ENCODE measurements around the gene MAFB. TPM values are rescaled to one million over a fixed set of nuclear protein-coding genes. Genes with fewer than 3 reads are reported as not detected.

The MAFB gene
- polyA plus RNA-seq, 1 donor (not counting 4 experiments of a cell fraction or from before 2014, with no cell fraction given), result 1.7 TPM

DNA sequence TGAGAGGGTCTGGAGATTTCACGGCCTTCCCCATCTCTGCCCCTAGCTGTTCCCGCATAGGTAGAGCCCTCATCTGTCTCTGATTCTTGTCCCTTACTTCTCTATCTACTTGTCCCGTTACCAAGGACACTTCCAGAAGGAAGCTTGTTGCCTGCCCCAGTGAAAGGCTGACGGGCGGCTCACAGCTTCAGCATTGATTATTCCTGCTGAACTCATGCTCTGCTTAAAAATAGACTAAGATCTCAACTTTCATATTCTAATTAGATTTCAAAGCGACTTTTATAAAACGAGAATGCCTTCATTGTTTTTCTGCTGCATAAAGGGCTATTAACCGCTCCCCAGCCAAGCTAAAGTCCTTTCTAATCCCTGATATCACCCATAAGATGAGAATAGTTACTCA, 31.1 kb upstream of the MAFB start:
- Histone ChIP-seq H4K20me1 (ENCODE audit: control insufficient read depth, extremely low read depth, insufficient read depth, low read length) (no peaks in the 10 kb centered on the region), H3K9ac (ENCODE audit: control insufficient read depth, extremely low read depth, insufficient read depth, low read length) (no peak overlapping the region), H3K4me1 (ENCODE audit: control insufficient read depth, extremely low read depth, insufficient read depth, low read length) (peaks cover 7% of the 10 kb centered on the region), H3K27me3 (ENCODE audit: control insufficient read depth, extremely low read depth, insufficient read depth, low read length) (no peaks in the 10 kb centered on the region), H3K4me2 (ENCODE audit: control insufficient read depth, extremely low read depth, insufficient read depth, low read depth, low read length) (no peak overlapping the region), H3K27ac (ENCODE audit: control insufficient read depth, insufficient read depth, low read length) (no peak overlapping the region), H3K4me3 (ENCODE audit: control insufficient read depth in 2 of 3, extremely low read depth in 1 of 3, insufficient read depth in 2 of 3, low read depth in 1 of 3, low read length in 3 of 3) (no peak overlapping the region), H3K9me1 (ENCODE audit: control insufficient read depth, extremely low read depth, insufficient read depth, low read length) (no peaks in the 10 kb centered on the region), H3K9me3 (ENCODE audit: control insufficient read depth, low read depth, low read length) (no peaks in the 10 kb centered on the region), H3K79me2 (ENCODE audit: control insufficient read depth, insufficient read depth, low read length) (no peaks in the 10 kb centered on the region), H2AFZ (ENCODE audit: control insufficient read depth, low read length) (no peak overlapping the region), H3K36me3 (ENCODE audit: control insufficient read depth in 2 of 2, extremely low read depth in 1 of 2, insufficient read depth in 2 of 2, low read length in 2 of 2) (no peaks in the 10 kb centered on the region)
- no peak for DNase-seq (ENCODE audit: low read depth, low spot score)
- dilution Hi-C loops (cut with MboI; ENCODE audit: extremely low pct_ligation_motif_present, low sequenced_read_pairs), result no loop called here
- no peak for FAIRE-seq
- TF ChIP-seq, protein P1, sequence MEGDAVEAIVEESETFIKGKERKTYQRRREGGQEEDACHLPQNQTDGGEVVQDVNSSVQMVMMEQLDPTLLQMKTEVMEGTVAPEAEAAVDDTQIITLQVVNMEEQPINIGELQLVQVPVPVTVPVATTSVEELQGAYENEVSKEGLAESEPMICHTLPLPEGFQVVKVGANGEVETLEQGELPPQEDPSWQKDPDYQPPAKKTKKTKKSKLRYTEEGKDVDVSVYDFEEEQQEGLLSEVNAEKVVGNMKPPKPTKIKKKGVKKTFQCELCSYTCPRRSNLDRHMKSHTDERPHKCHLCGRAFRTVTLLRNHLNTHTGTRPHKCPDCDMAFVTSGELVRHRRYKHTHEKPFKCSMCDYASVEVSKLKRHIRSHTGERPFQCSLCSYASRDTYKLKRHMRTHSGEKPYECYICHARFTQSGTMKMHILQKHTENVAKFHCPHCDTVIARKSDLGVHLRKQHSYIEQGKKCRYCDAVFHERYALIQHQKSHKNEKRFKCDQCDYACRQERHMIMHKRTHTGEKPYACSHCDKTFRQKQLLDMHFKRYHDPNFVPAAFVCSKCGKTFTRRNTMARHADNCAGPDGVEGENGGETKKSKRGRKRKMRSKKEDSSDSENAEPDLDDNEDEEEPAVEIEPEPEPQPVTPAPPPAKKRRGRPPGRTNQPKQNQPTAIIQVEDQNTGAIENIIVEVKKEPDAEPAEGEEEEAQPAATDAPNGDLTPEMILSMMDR (optimal IDR thresholded peaks at IDR 0.05 in 1 of 3, IDR thresholded peaks at IDR 0.05 in 1 of 3, conservative IDR thresholded peaks at IDR 0.05 in 1 of 3; ENCODE audit: extremely low read depth in 1 of 3, insufficient read depth in 2 of 3, low read length in 3 of 3), result no peak
- no peak for TF ChIP-seq EZH2 (IDR thresholded peaks at IDR 0.05; ENCODE audit: low read length)

- H4K20me1 ChIP-seq (ENCODE audit: control insufficient read depth, extremely low read depth, insufficient read depth, low read length), result no peaks in the 10 kb centered on the region
- no peaks in the 10 kb centered on the region for H3K27me3 ChIP-seq (ENCODE audit: control insufficient read depth, extremely low read depth, insufficient read depth, low read length)
- H3K4me3 ChIP-seq (ENCODE audit: control insufficient read depth in 2 of 3, extremely low read depth in 1 of 3, insufficient read depth in 2 of 3, low read depth in 1 of 3, low read length in 3 of 3), result no peak overlapping the region
- no peaks in the 10 kb centered on the region for H3K9me3 ChIP-seq (ENCODE audit: control insufficient read depth, low read depth, low read length)
- FAIRE-seq, result no peak
- no peak overlapping the region for H2AFZ ChIP-seq (ENCODE audit: control insufficient read depth, low read length)
- no peak overlapping the region for H3K9ac ChIP-seq (ENCODE audit: control insufficient read depth, extremely low read depth, insufficient read depth, low read length)
- H3K4me2 ChIP-seq (ENCODE audit: control insufficient read depth, extremely low read depth, insufficient read depth, low read depth, low read length), result no peak overlapping the region
- no peak overlapping the region for H3K27ac ChIP-seq (ENCODE audit: control insufficient read depth, insufficient read depth, low read length)
- no peak for DNase-seq (ENCODE audit: low read depth, low spot score)
- no peaks in the 10 kb centered on the region for H3K36me3 ChIP-seq (ENCODE audit: control insufficient read depth in 2 of 2, extremely low read depth in 1 of 2, insufficient read depth in 2 of 2, low read length in 2 of 2)
- H3K79me2 ChIP-seq (ENCODE audit: control insufficient read depth, insufficient read depth, low read length), result no peaks in the 10 kb centered on the region
- TF ChIP-seq, protein P1 (optimal IDR thresholded peaks at IDR 0.05 in 1 of 3, IDR thresholded peaks at IDR 0.05 in 1 of 3, conservative IDR thresholded peaks at IDR 0.05 in 1 of 3; ENCODE audit: extremely low read depth in 1 of 3, insufficient read depth in 2 of 3, low read length in 3 of 3), result no peak
- TF ChIP-seq EZH2 (IDR thresholded peaks at IDR 0.05; ENCODE audit: low read length), result no peak
- dilution Hi-C loops (cut with MboI; ENCODE audit: extremely low pct_ligation_motif_present, low sequenced_read_pairs), result no loop called here
- no peaks in the 10 kb centered on the region for H3K9me1 ChIP-seq (ENCODE audit: control insufficient read depth, extremely low read depth, insufficient read depth, low read length)
- H3K4me1 ChIP-seq (ENCODE audit: control insufficient read depth, extremely low read depth, insufficient read depth, low read length), result peaks cover 7% of the 10 kb centered on the region
Observed at GRCh38 chr20:40718982-40719729, 30.1 kb upstream of the MAFB start.
